Lower lobe of right lung (tissue), 2 donors: ENCODE data around the gene NELL1. TPM values are rescaled to one million over a fixed set of nuclear protein-coding genes. Genes with fewer than 3 reads are reported as not detected.

ENCODE experiments used
- ATAC-seq, 2 donors: fragments of 200-7000 bp; cut with Tn5 transposase; one replicate each; pipeline ENCODE4 v1.9.1; 2020 to 2022; ENCODE audit warnings: mild to moderate bottlenecking in 2 of 2, moderate library complexity in 2 of 2
- DNase-seq: peaks from one replicate; pipeline ENCODE4 v3.0.0-alpha.2; 2020
- H3K27ac ChIP-seq: fragments of 200-600 bp; one replicate; pipeline ENCODE4 v1.8.0; 2022
- H3K27me3 ChIP-seq: fragments of 200-600 bp; one replicate; pipeline ENCODE4 v1.8.0; 2022; ENCODE audit warnings: low read depth
- H3K36me3 ChIP-seq: fragments of 200-600 bp; one replicate; pipeline ENCODE4 v1.8.0; 2022; ENCODE audit warnings: mild to moderate bottlenecking
- H3K4me1 ChIP-seq: fragments of 200-600 bp; one replicate; pipeline ENCODE4 v1.8.0; 2022
- H3K4me3 ChIP-seq: fragments of 200-600 bp; one replicate; pipeline ENCODE4 v1.8.0; 2022; ENCODE audit warnings: mild to moderate bottlenecking
- H3K9me3 ChIP-seq: fragments of 200-600 bp; one replicate; pipeline ENCODE4 v1.8.0; 2022
- intact Hi-C: fragments of 100-400 bp; cut with DNase I; formaldehyde crosslinking; loops from one replicate; pipeline ENCODE4 v1.11.0; 2022
- total RNA-seq: library from RNA; stranded (reverse); fragmentation: NEBNext Ultra II Directional; extraction: Animal tissue kit (Norgen Biotek cat#: 25700); gene quantifications from one replicate; pipeline ENCODE4 v1.2.1, GENCODE V29; 2021
- TF ChIP-seq, protein P1 (sequence below): fragments of 200-600 bp; IDR thresholded peaks from one replicate; pipeline ENCODE4 v1.8.0; 2022; ENCODE audit warnings: antibody characterized with exemption, mild to moderate bottlenecking
- donor health status: DM: no; HTN: yes; CAD: no; lungs with severe emphysema.

Gene NELL1
- total RNA-seq, 1 donor from 2014 or later = 0.15 TPM

DNA sequence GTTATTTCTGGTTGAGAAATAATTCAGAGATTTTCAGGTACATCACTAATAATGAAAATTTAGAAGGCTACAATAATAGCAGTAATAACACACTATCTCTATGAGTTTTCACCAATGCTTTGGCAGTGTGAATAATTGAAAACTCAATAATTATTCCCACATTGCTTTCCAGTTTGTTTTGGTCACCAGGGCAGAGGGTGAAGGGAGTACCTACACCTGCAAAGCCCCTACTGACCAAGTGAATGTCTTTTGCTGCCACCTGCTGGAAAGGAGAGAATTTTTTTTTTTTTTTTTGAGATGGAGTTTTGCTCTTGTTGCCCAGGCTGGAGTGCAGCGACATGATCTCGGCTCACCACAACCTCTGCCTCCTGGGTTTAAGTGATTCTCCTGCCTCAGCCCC is 3.2 kb downstream of the NELL1 start:
- H3K9me3 ChIP-seq = no peaks in the 10 kb centered on the region
- peaks cover 42% of the 10 kb centered on the region for H3K27me3 ChIP-seq
- no peak for DNase-seq
- no peak overlapping the region for H3K27ac ChIP-seq
- H3K4me1 ChIP-seq = peaks cover 4% of the 10 kb centered on the region
- ATAC-seq = no peak
- H3K36me3 ChIP-seq = no peaks in the 10 kb centered on the region
- no peak overlapping the region for H3K4me3 ChIP-seq
- intact Hi-C loops = no loop called here
- TF ChIP-seq, protein P1, sequence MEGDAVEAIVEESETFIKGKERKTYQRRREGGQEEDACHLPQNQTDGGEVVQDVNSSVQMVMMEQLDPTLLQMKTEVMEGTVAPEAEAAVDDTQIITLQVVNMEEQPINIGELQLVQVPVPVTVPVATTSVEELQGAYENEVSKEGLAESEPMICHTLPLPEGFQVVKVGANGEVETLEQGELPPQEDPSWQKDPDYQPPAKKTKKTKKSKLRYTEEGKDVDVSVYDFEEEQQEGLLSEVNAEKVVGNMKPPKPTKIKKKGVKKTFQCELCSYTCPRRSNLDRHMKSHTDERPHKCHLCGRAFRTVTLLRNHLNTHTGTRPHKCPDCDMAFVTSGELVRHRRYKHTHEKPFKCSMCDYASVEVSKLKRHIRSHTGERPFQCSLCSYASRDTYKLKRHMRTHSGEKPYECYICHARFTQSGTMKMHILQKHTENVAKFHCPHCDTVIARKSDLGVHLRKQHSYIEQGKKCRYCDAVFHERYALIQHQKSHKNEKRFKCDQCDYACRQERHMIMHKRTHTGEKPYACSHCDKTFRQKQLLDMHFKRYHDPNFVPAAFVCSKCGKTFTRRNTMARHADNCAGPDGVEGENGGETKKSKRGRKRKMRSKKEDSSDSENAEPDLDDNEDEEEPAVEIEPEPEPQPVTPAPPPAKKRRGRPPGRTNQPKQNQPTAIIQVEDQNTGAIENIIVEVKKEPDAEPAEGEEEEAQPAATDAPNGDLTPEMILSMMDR = no peak

DNA sequence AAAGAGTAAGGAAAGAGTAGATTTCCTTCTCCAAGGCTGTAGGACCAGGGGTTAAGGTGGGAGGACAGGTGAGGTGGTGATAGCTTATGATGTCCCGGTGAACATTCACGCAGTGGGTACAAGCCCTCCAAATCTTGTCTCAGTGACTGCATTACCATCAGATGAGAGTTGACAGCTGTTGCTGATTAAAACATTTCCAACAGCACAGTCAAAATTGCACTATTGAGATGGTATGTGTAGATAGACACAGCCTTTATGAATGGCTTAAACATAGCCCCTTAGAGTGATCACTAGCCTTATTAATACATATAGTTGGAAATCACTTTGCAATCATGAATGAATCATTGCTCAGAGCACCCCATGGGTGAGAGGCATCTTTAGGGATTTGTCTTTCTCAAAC is 7.3 kb downstream of the NELL1 start:
- Histone ChIP-seq H3K9me3 (no peaks in the 10 kb centered on the region), H3K4me1 (no peaks in the 10 kb centered on the region), H3K27ac (no peak overlapping the region), H3K36me3 (no peaks in the 10 kb centered on the region), H3K27me3 (peaks cover 8% of the 10 kb centered on the region), H3K4me3 (no peak overlapping the region)
- intact Hi-C loops = no loop called here
- ATAC-seq (no peak), DNase-seq (no peak)
- TF ChIP-seq, protein P1 = no peak

DNA sequence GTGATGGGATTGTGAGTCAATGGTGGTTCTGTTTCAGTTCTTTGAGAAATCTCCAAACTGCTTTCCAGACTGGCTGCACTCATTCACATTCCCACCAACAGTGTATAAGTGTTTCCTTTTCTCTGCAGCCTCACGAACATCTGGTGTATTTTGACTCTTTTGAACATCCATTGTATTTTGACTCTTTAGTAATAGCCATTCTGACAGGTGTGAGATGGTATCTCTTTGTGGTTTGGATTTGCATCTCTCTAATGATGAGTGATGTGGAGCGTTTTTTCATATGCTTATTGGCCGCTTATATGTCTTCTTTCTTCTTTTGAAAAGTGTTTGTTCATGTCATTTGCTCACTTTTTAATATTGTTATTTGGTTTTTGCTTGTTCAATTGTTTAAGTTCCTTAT is 19.4 kb downstream of the NELL1 start:
- H3K36me3 ChIP-seq = no peaks in the 10 kb centered on the region
- H3K27me3 ChIP-seq = no peaks in the 10 kb centered on the region
- ATAC-seq (no peak), DNase-seq (no peak)
- TF ChIP-seq, protein P1 = no peak
- H3K9me3 ChIP-seq = no peaks in the 10 kb centered on the region
- no peak overlapping the region for H3K4me3 ChIP-seq
- no peaks in the 10 kb centered on the region for H3K4me1 ChIP-seq
- intact Hi-C loops = no loop called here
- H3K27ac ChIP-seq = no peak overlapping the region

DNA sequence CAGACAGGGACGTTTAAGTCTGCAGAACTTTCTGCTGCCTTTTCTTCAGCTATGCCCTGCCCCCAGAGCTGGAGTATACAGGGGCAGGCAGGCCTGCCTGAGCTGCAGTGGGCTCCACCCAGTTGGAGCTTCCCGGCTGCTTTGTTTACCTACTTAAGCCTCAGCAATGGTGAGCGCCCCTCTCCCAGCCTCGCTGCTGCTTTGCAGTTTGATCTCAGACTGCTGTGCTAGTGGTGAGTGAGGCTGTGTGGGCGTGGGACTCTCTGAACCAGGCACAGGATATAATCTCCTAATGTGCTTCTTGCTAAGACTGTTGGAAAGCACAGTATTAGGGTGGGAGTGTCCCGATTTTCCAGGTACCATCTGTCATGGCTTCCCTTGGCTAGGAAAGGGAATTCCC is 38.5 kb downstream of the NELL1 start:
- intact Hi-C loops = no loop called here
- TF ChIP-seq, protein P1 = no peak
- no peaks in the 10 kb centered on the region for H3K27me3 ChIP-seq
- DNase-seq (no peak), ATAC-seq (no peak)
- no peaks in the 10 kb centered on the region for H3K9me3 ChIP-seq
- H3K36me3 ChIP-seq = no peaks in the 10 kb centered on the region
- H3K4me1 ChIP-seq = no peaks in the 10 kb centered on the region
- H3K4me3 ChIP-seq = no peak overlapping the region
- H3K27ac ChIP-seq = no peak overlapping the region

DNA sequence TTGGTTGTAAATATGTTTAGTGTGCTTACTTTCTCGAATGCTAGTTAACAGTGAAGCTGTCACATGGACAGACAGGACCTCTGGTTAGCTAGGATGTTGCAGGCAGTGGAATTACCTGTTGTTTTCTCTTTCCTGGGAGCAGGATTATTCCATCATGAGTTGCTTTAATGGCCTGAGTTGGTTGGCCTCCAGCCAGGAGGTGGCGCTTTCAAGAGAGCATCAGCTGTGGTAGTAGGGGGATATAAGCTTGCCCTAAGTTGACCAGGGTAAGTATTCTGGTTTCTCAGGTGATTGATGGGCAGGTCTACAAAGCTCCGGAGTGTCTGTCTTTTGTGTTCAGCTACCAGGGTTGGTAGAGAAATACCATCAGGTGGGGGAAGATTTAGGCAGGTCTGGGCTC is 43.5 kb downstream of the NELL1 start:
- Histone ChIP-seq H3K9me3 (no peaks in the 10 kb centered on the region), H3K27ac (no peak overlapping the region), H3K4me3 (no peak overlapping the region), H3K4me1 (no peaks in the 10 kb centered on the region), H3K36me3 (no peaks in the 10 kb centered on the region), H3K27me3 (no peaks in the 10 kb centered on the region)
- DNase-seq (no peak), ATAC-seq (no peak)
- intact Hi-C loops = no loop called here
- TF ChIP-seq, protein P1 = no peak

DNA sequence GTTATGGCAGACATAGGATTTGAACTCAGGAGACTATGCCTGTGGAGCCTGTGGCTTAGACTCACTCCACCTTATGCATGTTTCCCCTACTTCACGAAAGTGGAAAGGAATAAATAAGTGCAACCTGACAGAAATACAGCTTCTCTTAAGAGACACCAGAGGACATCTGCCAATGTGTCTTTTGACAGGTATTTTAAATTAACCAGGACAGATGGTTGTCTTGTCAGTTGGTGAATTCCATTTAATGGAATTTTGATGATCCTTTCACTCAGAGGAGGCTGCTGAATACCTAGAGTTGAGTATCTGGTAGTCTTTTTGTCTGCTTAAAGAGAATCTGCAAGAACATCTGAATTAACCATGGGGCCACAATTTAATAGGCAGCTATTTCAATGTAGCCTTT is 46.1 kb downstream of the NELL1 start:
- DNase-seq (no peak), ATAC-seq (no peak)
- no peaks in the 10 kb centered on the region for H3K9me3 ChIP-seq
- intact Hi-C loops = no loop called here
- no peak overlapping the region for H3K27ac ChIP-seq
- TF ChIP-seq, protein P1 = no peak
- H3K4me3 ChIP-seq = no peak overlapping the region
- H3K4me1 ChIP-seq = no peaks in the 10 kb centered on the region
- H3K36me3 ChIP-seq = no peaks in the 10 kb centered on the region
- no peaks in the 10 kb centered on the region for H3K27me3 ChIP-seq
